Activated CD8-positive, alpha-beta T cell treated with anti-CD3 and anti-CD28 coated beads for 36 hours (primary cell): Measurements from ENCODE around the gene NCAM1. TPM values are rescaled to one million over a fixed set of nuclear protein-coding genes. Genes with fewer than 3 reads are reported as not detected.

ENCODE experiments used
- ATAC-seq: fragments of 200-7000 bp; cut with Tn5 transposase; one replicate; pipeline ENCODE4 v1.10.0; 2021; ENCODE audit warnings: mild to moderate bottlenecking, moderate library complexity
- CTCF ChIA-PET: fragments of 350-600 bp; sonication (Branson Sonifier 250); formaldehyde crosslinking; loops from one replicate; lab custom pipeline; 2021; ENCODE audit warnings: antibody characterized with exemption; lab: Charles Lee
- POLR2A ChIA-PET: fragments of 350-600 bp; sonication (Branson Sonifier 250); formaldehyde crosslinking; loops from one replicate; lab custom pipeline; 2021; ENCODE audit warnings: antibody characterized with exemption; lab: Charles Lee
- DNase-seq: peaks from one replicate; pipeline ENCODE4 v3.0.0-alpha.2; 2020
- H3K27ac Mint-ChIP-seq: one replicate; pipeline ENCODE4 v1.8.0; 2021; ENCODE audit warnings: mild to moderate bottlenecking, mixed read lengths
- H3K27me3 Mint-ChIP-seq: one replicate; pipeline ENCODE4 v1.8.0; 2021; ENCODE audit warnings: mixed read lengths
- H3K36me3 Mint-ChIP-seq: one replicate; pipeline ENCODE4 v1.8.0; 2021; ENCODE audit warnings: low read depth, mixed read lengths
- H3K4me1 Mint-ChIP-seq: one replicate; pipeline ENCODE4 v1.8.0; 2021; ENCODE audit warnings: low read depth, mixed read lengths
- H3K4me3 Mint-ChIP-seq: one replicate; pipeline ENCODE4 v1.8.0; 2021; ENCODE audit warnings: mild to moderate bottlenecking, moderate library complexity, mixed read lengths
- H3K9me3 Mint-ChIP-seq: one replicate; pipeline ENCODE4 v1.8.0; 2021; ENCODE audit warnings: mixed read lengths
- CTCF ChIP-seq: fragments of 200-600 bp; IDR thresholded peaks from one replicate; pipeline ENCODE4 v1.8.0; 2022; ENCODE audit warnings: antibody characterized with exemption, mild to moderate bottlenecking
- intact Hi-C: fragments of 100-400 bp; cut with micrococcal nuclease; formaldehyde crosslinking; loops from one replicate; pipeline ENCODE4 v1.10.0; 2022
- total RNA-seq, 2 experiments: library from RNA; stranded (reverse); gene quantifications; one replicate each; pipeline ENCODE4 v1.2.3, GENCODE V29; 2021

Gene NCAM1
- total RNA-seq, 2 experiments from 2014 or later, result 0.47 to 0.56 TPM

DNA sequence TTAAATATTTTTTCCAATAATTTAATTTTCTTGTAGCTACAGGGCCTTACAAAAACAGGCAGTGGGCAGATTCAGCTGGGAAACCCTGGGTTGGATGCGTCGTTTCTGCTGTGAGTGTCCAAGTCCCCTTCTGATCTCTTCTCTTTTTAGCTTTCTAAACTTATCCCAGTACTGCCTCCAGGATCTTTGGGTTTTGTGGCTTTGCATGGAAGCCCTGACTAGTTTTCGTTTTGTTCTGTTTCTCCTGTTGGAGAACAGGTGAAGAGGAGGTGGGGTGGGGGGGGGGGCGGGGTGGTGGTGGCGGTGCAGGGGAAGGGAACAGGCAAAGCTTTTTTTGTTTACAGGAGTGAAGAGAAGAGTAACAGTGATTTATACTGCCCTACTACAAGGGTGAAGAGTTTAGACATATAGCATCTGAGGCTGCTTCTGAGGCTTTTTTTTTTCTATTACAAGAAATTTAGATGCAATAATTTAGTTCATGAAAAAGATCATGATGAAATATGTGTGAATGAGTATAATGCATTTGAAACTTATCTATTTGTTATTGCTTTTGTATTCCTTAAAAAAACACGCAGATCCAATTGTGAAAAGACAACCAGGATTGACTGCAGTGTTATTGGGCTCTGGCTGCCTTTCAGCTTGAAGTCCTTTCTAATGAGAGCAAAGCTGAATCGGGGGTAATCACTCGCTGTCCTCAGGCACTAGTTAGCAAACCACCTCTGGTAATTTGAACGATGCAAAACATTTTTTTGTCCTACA, 142.9 kb downstream of the NCAM1 start:
- peaks cover 4% of the 10 kb centered on the region for H3K27me3 Mint-ChIP-seq
- no peaks in the 10 kb centered on the region for H3K9me3 Mint-ChIP-seq
- no peak overlapping the region for H3K27ac Mint-ChIP-seq
- ATAC-seq (no peak), DNase-seq (no peak)
- ChIA-PET POLR2A (no interaction called here), CTCF (no interaction called here)
- TF ChIP-seq CTCF, result no peak
- intact Hi-C loops, result no loop called here
- H3K36me3 Mint-ChIP-seq, result no peaks in the 10 kb centered on the region
- H3K4me3 Mint-ChIP-seq, result no peak overlapping the region
- no peaks in the 10 kb centered on the region for H3K4me1 Mint-ChIP-seq

GRCh38 chr11:113104691-113105251, 143.6 kb downstream of the NCAM1 start:
- TF ChIP-seq CTCF, result no peak
- Mint-ChIP-seq H3K4me3 (no peak overlapping the region), H3K27ac (no peak overlapping the region), H3K36me3 (no peaks in the 10 kb centered on the region), H3K27me3 (peaks cover 7% of the 10 kb centered on the region), H3K9me3 (no peaks in the 10 kb centered on the region), H3K4me1 (no peaks in the 10 kb centered on the region)
- intact Hi-C loops, result no loop called here
- ATAC-seq (no peak), DNase-seq (no peak)
- POLR2A ChIA-PET, result no interaction called here
- CTCF ChIA-PET, result no interaction called here

DNA sequence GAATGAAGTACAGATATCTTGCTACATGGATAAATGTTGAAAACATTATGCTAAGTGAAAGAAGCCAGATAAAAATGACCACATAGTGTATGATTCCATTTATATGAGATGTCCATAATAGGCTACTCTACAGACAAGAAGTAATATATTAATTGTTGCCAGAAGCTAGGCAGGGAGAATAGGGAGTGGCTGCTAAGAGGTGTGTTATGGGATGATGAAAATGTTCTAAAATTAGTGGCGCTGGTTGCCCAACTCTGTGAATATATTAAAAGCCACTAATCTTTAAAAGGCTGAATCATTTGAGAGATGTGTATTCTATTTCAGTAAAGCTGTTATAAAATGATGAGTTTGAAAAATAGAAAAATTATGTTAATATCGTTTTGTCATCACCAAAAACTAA, 144.4 kb downstream of the NCAM1 start:
- DNase-seq (no peak), ATAC-seq (no peak)
- Mint-ChIP-seq H3K27ac (no peak overlapping the region), H3K4me3 (no peak overlapping the region), H3K9me3 (no peaks in the 10 kb centered on the region), H3K27me3 (peaks cover 7% of the 10 kb centered on the region), H3K36me3 (no peaks in the 10 kb centered on the region), H3K4me1 (no peaks in the 10 kb centered on the region)
- intact Hi-C loops, result no loop called here
- ChIA-PET CTCF (no interaction called here), POLR2A (no interaction called here)
- no peak for TF ChIP-seq CTCF

GRCh38 chr11:113106507-113106906, 145.3 kb downstream of the NCAM1 start:
- intact Hi-C loops, result no loop called here
- Mint-ChIP-seq H3K4me3 (no peak overlapping the region), H3K9me3 (no peaks in the 10 kb centered on the region), H3K36me3 (no peaks in the 10 kb centered on the region), H3K4me1 (no peaks in the 10 kb centered on the region), H3K27me3 (peaks cover 7% of the 10 kb centered on the region), H3K27ac (no peak overlapping the region)
- DNase-seq, result no peak
- ChIA-PET CTCF (no interaction called here), POLR2A (no interaction called here)
- ATAC-seq, result no peak
- TF ChIP-seq CTCF, result no peak

GRCh38 chr11:113110046-113110445, 148.8 kb downstream of the NCAM1 start:
- peaks cover 3% of the 10 kb centered on the region for H3K27me3 Mint-ChIP-seq
- H3K4me3 Mint-ChIP-seq, result no peak overlapping the region
- no peaks in the 10 kb centered on the region for H3K36me3 Mint-ChIP-seq
- H3K27ac Mint-ChIP-seq, result no peak overlapping the region
- CTCF ChIA-PET, result no interaction called here
- POLR2A ChIA-PET, result no interaction called here
- intact Hi-C loops, result no loop called here
- DNase-seq, result no peak
- TF ChIP-seq CTCF, result no peak
- no peaks in the 10 kb centered on the region for H3K9me3 Mint-ChIP-seq
- H3K4me1 Mint-ChIP-seq, result no peaks in the 10 kb centered on the region
- no peak for ATAC-seq
